ENCODE data around the gene PDYN.
A peak's percentile ranks its signal among the peaks of the same experiment; 100 is the strongest.

PDYN gene

GRCh38 chr20:1949347-1950100, 44.3 kb downstream of the PDYN start:
- DNase-seq = no peak

- no peak for DNase-seq
Observed at GRCh38 chr20:1947535-1947846, 46.4 kb downstream of the PDYN start.

DNA sequence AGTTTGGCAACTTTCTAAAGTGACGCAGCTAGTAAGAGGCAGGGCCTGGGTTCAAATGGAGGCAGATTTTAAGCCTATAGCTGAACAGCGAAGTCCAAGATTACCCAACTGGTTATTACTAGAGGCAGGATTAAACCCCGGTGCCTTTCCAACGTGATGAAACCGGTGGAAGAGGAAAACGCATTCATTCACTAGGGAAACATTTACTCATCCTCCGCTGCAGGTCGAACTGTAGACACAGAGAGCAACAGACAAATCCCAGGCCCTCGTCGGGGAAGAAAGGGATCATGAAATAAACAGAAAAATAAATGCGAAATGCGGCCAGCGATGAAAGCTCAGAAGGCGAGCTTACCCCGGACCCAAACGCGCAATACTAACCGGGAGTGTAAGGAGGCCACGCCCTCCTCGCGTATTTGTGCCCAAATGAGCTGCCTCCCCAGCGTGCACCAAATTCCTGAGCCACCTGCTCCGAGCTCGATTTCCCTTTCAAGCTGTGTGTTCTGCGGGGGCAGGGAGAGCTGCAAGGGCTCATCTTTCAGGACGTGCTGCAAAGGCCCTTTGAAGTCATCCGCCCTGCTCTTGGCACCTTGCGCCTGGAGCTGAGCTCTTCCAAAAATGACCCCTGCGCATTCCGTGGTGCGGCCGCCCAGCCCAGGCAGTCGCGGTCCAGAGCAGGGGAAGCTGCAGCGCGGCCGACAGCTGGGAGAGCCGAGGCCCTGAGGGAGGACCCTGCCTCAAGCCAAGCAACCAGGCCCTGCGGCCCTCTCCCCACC, 46.9 kb downstream of the PDYN start:
- peak; percentile 96 to 100 for DNase-seq

DNA sequence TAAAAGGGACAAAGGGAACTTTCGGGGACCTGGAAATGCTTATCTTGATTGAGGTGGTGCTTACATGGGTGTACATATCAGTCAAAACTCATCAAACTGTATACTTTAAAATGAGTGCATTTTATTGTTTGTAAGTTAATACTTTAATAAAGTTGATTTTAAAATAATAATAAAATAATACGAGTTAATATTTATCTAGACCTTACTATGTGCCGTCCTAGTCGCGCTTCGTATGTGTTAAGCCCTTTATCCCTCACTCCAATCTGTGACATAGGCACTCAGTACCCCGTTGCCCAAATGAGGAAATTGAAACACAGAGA, 47.5 kb downstream of the PDYN start:
- DNase-seq = no peak

GRCh38 chr20:1945660-1946059, 48.2 kb downstream of the PDYN start:
- peak in 1 of 2 donors; percentile 56 for DNase-seq

DNA sequence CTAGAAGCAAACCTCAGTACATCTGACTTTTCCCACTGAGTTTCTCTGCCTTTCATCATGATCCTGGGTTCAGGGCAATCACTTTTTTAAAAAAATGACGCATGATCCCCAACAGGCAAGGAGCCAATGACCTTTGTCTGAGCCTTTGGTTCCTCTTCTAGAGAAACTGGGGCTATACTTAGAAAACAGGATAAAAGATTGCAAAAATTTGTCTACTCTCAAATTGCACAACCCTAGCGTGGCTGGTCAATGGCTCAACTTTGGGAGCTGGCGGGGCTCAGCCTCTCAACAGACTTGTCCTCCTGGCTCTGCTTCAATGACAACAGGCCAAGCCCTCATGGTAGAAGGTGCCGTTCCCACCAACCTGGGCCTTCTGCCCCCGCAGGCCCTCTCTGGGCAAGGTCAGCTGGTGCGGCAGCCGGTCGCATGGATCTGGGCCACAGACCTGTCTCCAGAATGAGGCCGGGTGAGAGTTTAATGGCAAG, 48.7 kb downstream of the PDYN start:
- peak; percentile 97 to 100 for DNase-seq

DNA sequence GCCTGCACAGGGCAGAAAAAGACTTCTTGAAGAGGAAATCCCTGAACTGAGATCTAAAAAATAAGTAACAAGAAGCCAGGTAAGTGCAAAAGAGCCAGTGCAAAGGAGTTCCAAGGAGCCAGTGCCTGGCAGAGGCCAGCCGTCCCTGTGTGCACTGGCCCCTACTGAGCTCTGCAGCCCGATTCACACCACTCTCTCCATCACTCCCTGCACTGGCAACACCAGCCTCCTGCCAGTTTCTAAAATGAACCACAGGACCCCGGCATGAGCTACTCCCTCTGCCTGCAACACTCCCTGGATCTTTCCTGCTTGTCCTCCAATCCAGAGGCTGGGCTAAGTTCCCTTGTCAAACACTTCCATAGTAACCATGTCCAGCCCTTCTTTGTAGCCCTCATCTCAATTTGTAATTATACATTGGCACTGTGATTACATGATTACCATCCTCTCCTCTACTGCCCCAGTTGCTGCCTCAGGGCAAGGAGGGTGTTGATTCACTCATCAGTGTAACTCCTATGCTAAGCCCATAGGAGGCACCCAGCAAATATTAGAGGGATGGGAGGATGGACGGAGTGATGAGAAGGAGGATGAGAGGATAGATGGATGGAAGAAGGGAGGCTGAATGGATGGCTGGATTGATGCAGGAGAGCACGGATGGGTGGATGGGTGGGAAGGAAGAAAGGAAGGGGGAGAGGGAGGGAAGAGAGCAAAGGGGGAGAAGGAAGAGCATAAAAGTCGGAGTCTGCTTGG, 49.3 kb downstream of the PDYN start:
- peak in 1 of 2 donors; percentile 30 for DNase-seq

DNA sequence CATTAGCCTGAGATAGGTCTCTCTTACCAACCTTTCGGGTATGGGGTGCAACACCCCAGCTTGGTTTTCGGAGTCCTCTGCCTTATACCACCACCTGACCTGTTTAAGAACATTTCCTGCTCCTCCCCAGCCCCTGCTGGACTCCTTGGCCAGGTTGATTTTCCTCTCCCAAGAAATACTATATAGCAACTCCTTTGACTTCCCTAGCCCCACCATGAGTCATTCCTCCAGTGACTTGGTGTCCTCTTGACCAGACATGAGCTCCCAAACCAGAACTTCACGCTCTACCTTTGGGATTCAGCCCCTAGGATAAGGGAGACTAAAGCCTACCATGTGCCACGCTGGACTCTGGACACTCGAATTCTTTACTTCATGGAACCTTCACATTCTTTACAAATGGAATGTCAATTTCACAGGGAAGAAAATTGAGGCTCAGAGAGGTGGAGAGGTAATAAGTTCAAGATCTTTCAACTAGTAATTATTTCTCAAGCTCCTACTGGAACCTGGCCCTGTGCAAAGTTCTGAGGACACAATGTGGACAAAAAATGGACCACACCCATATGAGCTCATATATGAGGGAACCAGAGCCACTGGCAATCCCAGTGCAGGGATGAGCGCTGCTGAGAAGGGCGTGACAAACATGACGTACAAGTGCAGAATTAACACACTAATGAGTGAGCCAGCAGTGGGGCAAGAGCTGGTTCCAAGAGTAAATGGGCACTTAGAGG, 50.4 kb downstream of the PDYN start:
- DNase-seq = peak; percentile 94 to 97

DNA sequence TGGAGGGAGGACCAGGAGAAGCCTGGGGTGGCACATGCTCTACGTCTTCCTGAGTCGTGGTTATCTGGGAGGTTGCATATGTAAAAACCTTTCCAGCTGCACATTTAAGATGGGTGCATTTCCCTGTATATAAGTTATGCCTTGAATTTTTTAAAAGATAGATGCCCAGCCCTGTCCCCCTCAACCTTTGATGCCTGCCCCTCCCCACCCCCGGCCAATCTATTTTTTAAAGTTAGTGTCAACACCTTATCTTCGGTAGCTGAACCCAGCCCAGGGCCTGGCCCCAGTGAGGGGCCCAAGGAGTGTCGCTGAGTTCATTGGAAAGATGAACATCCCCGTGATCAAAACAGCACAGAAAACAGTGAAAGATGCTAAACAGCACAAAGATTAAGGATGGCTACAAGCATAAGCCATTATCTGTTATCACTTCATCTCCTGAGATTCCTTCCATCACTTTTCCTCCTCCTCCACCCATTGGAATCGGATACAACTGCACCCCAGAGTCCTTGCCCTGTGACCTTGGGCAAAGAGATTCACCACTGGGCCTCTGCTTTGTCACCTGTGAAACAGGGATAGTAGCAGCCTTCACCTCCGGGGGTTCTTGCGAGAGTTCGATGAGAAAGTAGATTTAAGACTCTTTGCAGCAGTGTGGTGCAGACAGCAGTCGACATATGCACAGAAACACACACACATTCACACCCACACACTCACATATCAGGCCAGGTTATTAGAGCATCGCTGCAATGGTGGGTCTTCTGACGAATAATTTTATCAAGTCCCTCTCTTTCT, 51.2 kb downstream of the PDYN start:
- no peak for DNase-seq

DNA sequence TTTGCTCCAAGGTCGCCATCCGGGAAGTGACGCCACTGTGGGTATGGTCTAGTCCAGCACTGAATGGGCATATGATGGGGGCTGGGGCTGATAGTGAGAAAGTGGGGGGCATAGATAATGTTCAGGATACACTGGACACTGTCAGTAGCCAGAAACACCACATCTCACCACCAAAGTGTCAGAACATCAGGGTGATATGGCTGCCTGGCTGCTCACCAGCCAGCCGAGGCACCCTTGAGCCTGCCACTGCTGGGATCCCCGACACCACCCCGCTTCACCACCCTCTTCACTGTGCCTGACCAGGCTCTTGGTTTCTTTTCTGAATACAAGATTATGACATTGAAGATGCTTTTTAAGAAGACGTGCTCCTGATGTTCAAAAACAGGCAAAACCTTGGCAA, 51.8 kb downstream of the PDYN start:
- no peak for DNase-seq

DNA sequence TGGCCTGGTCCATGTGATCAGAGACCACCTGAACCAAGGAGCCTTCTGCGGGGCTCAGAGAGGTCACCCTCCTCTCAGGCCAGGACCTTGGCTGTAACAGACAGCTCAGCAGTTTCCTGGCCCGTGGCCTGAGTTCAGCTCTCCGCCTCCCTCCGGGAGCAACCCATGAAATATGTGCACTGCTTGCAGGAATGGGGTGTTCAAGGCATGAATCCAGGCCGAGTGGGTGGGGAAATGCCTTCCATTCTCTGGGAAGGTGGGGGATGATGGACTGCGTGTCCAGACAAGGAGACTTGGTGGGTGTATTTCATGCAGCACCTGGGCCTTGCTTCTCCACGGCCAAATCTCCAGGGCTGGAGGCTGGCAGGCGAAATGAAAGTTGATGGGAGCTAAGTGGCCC, 52.6 kb downstream of the PDYN start:
- DNase-seq = no peak

DNA sequence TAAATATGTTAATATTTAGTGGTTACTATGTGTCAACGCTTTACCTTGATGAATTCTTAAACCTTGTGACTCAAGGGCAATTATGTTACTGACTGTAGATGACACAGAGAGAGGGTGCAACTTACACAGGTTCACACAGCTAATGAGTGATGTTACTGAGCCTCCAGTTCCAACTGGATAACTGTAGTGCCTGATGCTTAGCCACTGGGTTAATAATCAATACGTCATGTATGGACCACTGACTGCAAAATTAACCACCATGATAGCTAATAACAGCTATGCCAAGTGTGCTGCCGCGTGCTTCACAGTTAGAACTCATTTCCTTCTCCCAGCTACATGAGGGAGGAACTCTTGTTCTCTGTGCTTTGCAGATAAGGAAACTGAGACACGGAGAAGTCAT, 53.3 kb downstream of the PDYN start:
- no peak for DNase-seq

GRCh38 chr20:1939270-1939595, 54.6 kb downstream of the PDYN start:
- DNase-seq = no peak

DNA sequence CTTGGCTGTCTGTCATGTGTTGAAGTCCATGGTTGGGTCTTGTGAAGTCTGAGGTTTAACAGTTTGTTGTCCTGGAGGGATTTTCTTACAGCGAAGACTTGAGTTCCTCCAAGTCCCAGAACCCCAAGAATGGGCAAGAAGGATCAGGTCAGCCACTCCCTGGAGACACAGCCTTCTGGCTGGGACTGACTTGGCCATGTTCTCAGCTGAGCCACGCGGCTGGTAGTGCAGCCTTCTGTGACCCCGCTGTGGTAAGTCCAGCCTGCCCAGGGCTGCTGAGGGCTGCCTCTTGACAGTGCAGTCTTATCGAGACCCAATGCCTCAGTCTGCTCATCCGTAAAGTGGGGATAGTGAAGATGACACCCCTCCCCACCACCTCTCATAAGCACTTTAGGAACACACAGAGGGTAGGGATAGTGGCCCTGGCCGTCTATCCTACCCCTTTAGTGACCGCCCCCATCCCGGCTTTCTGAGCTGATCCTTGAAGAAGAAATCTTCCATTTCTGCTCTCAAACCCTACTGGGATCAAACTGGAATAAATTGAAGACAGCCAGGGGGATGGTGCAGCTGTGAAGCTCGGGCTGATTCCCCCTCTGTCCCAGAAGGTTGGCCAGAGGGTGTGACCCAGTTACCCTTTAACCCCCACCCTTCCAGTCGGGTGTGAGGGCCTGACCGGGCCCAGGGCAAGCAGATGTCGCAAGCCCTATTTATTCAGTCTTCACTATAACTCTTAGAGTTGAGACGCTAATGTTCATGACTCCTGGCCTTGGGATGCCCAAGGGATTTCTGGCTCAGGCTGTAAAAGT, 55.2 kb downstream of the PDYN start:
- DNase-seq = no peak

GRCh38 chr20:1937316-1937976, 56.4 kb downstream of the PDYN start:
- DNase-seq = no peak

GRCh38 chr20:1935696-1936366, 58.0 kb downstream of the PDYN start:
- DNase-seq = no peak

DNA sequence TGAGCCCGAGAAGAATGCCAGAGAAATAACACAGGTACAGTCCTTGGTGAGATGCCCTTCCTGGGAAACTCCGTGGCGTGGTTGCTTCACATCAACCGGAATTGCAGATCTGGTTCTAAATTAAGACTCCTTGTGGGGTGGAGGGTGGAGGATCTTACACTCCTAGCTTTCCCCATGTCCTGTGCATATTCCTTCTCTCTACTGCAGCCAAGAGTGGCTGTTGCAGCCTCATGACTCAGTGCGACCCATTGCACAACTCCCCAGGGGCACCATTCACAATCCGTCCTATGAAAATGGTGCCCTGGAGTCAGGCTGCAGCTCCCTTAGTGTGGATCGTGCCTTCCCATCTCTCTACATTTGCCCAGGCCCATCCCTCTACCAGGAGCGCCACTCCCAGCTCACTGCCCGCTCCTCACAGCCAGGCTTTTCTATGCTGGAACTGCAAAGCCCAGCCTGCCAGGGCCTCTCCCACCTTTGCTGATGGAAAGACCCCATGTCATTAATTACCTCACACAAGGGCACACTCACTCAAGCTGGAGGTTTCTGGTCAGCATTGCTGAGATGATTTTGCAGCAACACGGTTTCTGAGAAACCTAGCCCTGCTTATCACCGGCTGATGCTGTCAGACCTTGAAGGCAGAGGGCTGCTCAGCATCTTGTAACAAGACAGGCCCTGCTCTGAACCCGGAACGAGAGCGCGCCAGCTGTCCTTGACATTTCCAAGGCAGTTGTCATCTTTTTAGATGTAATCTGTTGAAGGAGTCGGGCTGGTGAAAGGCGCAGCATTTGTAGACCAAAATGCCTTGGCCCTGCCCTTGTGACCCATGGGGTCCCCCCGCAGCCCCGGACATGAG, 58.9 kb downstream of the PDYN start:
- peak; percentile 70 to 85 for DNase-seq

DNA sequence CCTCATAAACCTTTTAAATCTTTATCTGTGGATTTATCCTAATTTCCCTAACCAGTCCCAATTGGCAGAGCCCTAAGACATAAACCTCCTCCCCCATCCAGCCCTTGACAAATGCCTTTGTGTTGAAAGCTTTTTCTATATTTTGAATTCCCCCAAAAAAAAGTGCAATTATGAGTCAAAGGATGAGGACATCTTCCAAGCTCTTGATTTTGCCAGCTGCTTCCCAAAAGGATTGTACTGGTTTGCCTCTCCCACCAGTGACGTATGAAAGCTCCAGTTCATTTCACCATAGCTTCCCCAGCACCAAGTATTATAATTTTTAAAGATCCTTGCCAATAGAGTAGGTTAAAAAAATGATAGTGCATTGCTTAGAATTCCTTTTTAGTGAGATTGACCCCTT, 59.7 kb downstream of the PDYN start:
- DNase-seq = peak; percentile 85 to 94

- peak; percentile 44 to 62 for DNase-seq
Observed at GRCh38 chr20:1933465-1933870, 60.4 kb downstream of the PDYN start.

All from inflammatory macrophage treated with lipopolysaccharide for 1 hour (primary cell).